HG03460 (cell line): ENCODE measurements around the gene MYBPC1.

ENCODE experiments used
- ATAC-seq: cut with Tn5 transposase; IDR thresholded peaks from one replicate; pipeline ENCODE4 v1.9.1; 2021; ENCODE audit not compliant: unreplicated experiment

MYBPC1 gene

GRCh38 chr12:101694986-101695385, 100.2 kb downstream of the MYBPC1 start:
- ATAC-seq = no peak

- ATAC-seq = no peak
Observed at GRCh38 chr12:101695706-101696105, 100.9 kb downstream of the MYBPC1 start.

GRCh38 chr12:101696251-101697196, 101.8 kb downstream of the MYBPC1 start:
- ATAC-seq = peak; percentile 18

- ATAC-seq = peak; percentile 71
Observed at GRCh38 chr12:101697197-101697929, 102.6 kb downstream of the MYBPC1 start, which contains the start of gene CHPT1. CHPT1 (plus strand) TSS chr12:101697640; CDS start chr12:101697862, 222 bp downstream.

- ATAC-seq = peak; percentile 36
Observed at GRCh38 chr12:101697930-101698799, 103.4 kb downstream of the MYBPC1 start.

- ATAC-seq = no peak
Observed at GRCh38 chr12:101698800-101699347, 104.1 kb downstream of the MYBPC1 start.

- no peak for ATAC-seq
Observed at GRCh38 chr12:101700299-101700820, 105.6 kb downstream of the MYBPC1 start.

GRCh38 chr12:101703487-101703886, 108.7 kb downstream of the MYBPC1 start:
- ATAC-seq = no peak

GRCh38 chr12:101706403-101706802, 111.6 kb downstream of the MYBPC1 start:
- no peak for ATAC-seq

- no peak for ATAC-seq
Observed at GRCh38 chr12:101707131-101707782, 112.5 kb downstream of the MYBPC1 start.

- no peak for ATAC-seq
Observed at GRCh38 chr12:101710288-101710687, 115.5 kb downstream of the MYBPC1 start.

- no peak for ATAC-seq
Observed at GRCh38 chr12:101713059-101713682, 118.4 kb downstream of the MYBPC1 start.

- no peak for ATAC-seq
Observed at GRCh38 chr12:101713930-101714329, 119.2 kb downstream of the MYBPC1 start.

- no peak for ATAC-seq
Observed at GRCh38 chr12:101714877-101715444, 120.2 kb downstream of the MYBPC1 start.

GRCh38 chr12:101719566-101719965, 124.8 kb downstream of the MYBPC1 start:
- no peak for ATAC-seq

GRCh38 chr12:101720118-101720517, 125.3 kb downstream of the MYBPC1 start:
- ATAC-seq = no peak

- ATAC-seq = no peak
Observed at GRCh38 chr12:101722392-101722791, 127.6 kb downstream of the MYBPC1 start.

GRCh38 chr12:101727098-101727497, 132.3 kb downstream of the MYBPC1 start:
- no peak for ATAC-seq

GRCh38 chr12:101729842-101730241, 135.1 kb downstream of the MYBPC1 start:
- ATAC-seq = no peak
